ENCODE measurements around the gene SELENBP1.

DNA sequence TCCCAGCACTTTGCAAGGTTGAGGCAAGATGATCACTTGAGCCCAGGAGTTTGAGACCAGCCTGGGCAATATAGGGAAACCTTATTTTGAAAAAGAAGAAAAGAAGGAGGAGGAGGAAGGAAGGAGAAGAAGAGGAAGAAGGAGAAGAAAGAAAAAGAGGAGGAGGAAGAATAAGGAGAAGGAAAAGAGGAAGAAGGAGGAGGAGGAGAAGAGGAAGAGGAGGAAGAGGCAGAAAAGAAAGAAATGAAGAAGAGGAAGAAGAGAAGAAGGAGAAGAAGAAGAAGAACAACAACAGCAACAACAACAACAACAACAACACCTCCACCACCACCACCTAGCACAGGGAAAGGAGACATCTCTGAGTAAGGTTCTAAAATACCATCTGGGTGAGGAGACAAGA lies 10.6 kb downstream of the SELENBP1 start:
- TF ChIP-seq, protein P1, sequence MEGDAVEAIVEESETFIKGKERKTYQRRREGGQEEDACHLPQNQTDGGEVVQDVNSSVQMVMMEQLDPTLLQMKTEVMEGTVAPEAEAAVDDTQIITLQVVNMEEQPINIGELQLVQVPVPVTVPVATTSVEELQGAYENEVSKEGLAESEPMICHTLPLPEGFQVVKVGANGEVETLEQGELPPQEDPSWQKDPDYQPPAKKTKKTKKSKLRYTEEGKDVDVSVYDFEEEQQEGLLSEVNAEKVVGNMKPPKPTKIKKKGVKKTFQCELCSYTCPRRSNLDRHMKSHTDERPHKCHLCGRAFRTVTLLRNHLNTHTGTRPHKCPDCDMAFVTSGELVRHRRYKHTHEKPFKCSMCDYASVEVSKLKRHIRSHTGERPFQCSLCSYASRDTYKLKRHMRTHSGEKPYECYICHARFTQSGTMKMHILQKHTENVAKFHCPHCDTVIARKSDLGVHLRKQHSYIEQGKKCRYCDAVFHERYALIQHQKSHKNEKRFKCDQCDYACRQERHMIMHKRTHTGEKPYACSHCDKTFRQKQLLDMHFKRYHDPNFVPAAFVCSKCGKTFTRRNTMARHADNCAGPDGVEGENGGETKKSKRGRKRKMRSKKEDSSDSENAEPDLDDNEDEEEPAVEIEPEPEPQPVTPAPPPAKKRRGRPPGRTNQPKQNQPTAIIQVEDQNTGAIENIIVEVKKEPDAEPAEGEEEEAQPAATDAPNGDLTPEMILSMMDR (IDR thresholded peaks at IDR 0.05) = no peak
- TF ChIP-seq EP300 (IDR thresholded peaks at IDR 0.05) (no peak), POLR2A (IDR thresholded peaks at IDR 0.05) (no peak)

Data from ovary (tissue), 3 donors.